ENCODE data around the gene PIK3C2A.
"Not testable (repeated sequence)": the region's sequence is repeated elsewhere in the genome, so short reads cannot be mapped to it uniquely, and the experiment has no call there.

PIK3C2A gene, protein sequence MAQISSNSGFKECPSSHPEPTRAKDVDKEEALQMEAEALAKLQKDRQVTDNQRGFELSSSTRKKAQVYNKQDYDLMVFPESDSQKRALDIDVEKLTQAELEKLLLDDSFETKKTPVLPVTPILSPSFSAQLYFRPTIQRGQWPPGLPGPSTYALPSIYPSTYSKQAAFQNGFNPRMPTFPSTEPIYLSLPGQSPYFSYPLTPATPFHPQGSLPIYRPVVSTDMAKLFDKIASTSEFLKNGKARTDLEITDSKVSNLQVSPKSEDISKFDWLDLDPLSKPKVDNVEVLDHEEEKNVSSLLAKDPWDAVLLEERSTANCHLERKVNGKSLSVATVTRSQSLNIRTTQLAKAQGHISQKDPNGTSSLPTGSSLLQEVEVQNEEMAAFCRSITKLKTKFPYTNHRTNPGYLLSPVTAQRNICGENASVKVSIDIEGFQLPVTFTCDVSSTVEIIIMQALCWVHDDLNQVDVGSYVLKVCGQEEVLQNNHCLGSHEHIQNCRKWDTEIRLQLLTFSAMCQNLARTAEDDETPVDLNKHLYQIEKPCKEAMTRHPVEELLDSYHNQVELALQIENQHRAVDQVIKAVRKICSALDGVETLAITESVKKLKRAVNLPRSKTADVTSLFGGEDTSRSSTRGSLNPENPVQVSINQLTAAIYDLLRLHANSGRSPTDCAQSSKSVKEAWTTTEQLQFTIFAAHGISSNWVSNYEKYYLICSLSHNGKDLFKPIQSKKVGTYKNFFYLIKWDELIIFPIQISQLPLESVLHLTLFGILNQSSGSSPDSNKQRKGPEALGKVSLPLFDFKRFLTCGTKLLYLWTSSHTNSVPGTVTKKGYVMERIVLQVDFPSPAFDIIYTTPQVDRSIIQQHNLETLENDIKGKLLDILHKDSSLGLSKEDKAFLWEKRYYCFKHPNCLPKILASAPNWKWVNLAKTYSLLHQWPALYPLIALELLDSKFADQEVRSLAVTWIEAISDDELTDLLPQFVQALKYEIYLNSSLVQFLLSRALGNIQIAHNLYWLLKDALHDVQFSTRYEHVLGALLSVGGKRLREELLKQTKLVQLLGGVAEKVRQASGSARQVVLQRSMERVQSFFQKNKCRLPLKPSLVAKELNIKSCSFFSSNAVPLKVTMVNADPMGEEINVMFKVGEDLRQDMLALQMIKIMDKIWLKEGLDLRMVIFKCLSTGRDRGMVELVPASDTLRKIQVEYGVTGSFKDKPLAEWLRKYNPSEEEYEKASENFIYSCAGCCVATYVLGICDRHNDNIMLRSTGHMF (N-terminal part only)

DNA sequence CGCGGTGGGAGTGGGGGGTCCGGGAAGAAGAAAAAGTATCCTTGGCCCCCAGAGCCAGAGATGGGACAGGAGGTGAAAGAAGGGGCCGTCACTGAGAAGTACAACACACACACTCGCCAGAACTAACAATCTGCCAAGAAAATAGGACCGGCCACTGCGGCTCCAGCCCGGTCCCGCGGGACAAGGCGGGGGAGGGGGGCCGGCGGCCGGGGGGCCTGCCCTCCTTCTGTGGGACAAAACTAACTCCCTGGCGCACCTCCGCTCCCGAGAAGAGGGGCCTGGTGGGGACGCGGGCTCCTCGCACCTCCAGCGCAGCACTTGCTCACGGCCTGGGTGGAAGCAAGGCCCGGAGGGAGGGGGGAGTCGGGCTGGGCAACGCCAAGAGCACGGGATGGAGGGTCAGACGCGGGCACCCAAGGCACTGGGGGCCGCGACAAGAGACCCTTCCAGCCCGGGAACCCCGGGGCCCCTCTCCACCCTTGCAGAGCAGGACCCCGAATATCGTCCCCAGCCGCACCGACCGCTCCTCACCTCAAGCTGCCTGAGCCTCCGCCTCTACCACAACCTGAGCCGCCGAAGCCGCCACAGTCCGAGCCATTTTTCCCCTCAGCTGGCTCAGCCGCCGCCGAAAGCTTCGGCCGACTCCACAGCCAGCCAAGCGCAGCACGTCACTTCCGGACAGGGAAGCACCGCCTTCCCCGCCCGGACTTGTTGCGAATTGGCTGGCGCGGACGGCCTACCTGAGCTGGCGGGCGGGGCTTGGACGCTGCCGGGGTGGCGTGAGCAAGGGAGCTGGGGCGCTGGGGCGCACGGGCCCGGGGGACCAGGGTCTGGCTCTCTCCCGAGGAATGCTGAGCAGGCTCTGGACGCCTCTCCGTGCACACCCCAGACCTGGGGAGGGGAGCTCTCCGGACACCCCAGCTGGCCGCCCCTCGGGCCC lies at the start of gene PIK3C2A:
Gene PIK3C2A, minus strand, starts transcription at position 670 of the 940 bp plus-strand sequence. CDS start 38,245 bp downstream, outside the sequence.
- peak; percentile 88 to 90 (median 90) for DNase-seq (ENCODE audit: low read depth in 3 of 3)

DNA sequence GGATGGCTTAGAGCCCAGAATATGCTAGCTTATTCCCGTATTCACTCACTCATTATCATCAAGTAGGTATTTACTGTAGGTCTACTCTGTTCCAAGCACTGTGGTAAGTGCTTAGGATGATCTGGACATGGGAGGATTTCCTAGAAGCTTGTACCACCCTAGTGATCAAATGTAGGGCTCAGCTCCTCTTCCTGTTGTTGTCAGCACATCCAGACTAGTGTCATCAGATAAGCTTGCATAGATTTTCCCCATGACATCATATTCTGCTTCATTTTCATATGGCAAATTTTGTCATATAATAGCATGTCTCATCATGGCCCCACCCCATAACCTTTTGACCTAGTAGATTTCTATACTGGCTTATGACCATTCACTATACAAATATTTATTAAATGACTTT lies 49.4 kb upstream of the PIK3C2A start:
- no peak for DNase-seq (ENCODE audit: low read depth in 3 of 3)

DNA sequence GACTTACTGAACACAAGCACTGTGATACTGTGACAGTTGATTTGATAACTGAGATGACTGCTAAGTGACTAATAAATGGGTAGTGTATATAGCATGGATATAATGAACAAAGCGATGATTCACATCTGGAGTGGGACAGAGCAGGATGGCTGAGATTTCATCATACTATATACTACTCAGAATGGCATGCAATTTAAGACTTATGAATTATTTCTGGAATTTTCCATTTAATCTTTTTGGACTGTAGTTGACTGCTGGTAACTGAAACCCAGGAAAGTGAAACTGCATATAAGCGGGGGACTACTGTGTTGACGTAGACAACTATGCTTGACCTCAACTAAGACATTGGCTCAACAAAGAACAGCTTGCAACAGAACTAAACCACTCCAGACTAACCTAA lies 48.7 kb upstream of the PIK3C2A start:
- no peak for DNase-seq (ENCODE audit: low read depth in 3 of 3)

DNA sequence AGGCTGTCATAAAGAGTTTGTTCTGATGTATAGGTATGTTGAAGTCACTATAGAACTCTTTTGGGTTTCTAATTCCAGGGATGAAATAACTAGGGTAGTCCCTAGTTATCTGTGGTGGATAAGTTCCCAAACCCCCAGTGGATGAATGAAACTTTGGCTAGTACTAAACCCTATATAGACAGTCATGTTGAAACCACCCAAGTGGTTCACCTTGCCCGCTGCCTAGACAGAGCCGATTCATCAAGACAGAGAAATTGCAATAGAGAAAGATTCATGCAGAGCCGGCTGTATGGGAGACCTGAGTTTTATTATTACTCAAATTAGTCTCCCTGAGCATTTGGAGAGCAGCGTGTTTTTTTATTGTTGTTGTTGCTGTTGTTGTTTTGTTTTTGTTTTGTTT lies 44.9 kb upstream of the PIK3C2A start:
- DNase-seq (ENCODE audit: low read depth in 3 of 3), result no peak

DNA sequence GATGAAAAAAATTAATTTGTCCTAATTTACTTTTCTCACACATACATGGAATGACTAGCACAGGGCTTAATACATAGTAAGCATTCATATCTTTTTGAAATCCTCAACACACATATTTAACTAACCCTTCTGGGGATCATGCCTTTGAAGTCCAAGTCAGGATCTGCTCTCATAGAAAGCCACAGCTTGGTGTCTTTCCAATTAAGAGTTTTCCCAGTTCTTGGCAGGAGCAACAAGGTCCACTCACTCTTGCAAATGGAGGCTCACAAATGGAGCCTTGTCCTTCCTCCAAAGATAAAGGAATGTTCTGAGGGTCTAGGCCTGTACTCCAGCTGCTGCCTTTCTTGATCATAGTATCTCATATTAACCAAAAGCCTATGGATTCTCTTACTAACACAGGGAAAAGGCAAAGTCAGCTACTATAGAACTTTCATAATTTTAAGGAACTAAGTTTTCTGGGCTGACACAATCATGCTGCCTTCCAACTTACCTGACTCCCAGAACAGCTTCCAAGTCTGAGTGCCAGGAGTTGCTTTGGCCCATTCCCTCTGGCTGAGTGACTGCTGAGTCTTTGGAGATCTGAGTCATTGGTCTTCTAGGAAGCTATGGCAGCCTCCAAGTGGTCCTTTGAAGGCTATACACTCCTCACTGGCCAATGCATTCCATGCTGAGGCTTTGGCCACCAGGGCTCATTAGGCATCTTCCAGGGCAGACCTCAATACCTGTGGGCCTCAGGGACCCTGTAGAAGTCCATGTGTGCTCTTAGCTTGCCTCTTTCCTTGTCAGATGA lies 43.0 kb upstream of the PIK3C2A start:
- no peak for DNase-seq (ENCODE audit: low read depth in 3 of 3)

DNA sequence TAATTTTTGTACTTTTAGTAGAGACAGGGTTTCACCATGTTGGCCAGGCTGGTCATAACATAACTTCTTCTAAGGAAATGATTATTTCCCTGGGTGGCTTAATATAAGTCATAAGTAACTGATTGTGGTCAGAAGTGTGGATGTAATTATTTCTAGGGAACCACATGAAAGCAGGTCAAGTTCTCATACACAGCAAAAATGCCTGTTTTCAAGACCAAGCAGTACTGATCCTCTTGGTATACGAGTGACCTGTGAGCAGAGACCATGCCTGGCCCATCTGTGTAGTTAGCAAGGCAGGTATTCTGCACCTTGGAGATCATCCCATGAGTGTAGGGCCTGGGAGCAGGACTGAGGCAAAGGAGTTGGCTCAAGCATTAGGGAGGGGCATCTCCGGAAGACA lies 36.3 kb upstream of the PIK3C2A start:
- DNase-seq (ENCODE audit: low read depth in 3 of 3), result no peak

DNA sequence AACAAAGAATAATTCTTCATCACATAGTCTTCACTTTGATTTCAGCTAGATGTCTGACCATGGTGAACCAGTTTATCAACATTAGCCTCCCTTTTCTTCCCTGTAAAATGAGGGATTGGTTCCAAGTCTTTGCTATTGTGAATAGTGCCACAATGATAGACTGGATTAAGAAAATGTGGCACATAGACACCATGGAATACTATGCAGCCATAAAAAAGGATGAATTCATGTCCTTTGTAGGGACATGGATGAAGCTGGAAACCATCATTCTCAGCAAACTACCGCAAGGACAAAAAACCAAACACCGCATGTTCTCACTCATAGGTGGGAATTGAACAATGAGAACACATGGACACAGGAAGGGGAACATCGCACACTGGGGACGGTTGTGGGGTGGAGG lies 35.2 kb upstream of the PIK3C2A start:
- DNase-seq (ENCODE audit: low read depth in 3 of 3), result not testable (repeated sequence)

DNA sequence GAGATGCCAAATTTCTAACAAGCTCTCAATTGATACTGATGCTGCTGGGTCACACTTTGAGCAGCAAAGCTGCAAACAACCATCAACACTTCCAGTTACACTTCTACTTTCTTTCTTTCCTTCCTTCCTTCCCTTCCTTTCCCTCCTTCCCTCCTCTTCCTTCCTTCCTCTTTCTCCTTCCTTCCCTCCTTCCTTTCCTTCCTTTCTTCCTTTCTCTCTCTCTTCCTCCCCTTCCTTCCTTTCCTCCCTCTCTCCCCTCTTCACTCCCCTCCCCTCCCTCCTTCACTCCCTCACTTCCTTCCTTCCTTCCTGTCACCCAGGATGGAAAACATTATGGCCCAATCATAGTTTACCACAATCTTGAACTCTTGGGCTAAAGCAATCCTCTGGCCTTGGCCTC lies 33.0 kb upstream of the PIK3C2A start:
- no peak for DNase-seq (ENCODE audit: low read depth in 3 of 3)

DNA sequence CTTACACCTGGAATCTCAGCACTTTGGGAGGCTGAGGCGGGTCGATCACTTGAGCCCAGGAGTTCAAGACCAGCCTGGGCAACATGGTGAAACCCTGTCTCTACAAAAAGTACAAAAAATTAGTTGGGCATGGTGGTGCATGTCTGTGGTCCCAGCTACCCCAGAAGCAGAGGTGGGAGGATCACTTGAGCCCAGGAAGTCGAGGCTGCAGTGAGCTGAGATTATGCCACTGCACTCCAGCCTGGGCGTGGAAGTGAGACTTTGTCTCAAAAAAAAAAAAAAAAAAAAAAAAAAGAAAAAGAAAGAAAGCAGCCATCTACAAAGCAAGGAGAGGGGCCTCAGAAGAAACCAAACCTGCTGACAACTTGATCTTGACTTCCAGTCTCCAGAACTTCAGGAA lies 32.1 kb upstream of the PIK3C2A start:
- DNase-seq (ENCODE audit: low read depth in 3 of 3), result not testable (repeated sequence)

DNA sequence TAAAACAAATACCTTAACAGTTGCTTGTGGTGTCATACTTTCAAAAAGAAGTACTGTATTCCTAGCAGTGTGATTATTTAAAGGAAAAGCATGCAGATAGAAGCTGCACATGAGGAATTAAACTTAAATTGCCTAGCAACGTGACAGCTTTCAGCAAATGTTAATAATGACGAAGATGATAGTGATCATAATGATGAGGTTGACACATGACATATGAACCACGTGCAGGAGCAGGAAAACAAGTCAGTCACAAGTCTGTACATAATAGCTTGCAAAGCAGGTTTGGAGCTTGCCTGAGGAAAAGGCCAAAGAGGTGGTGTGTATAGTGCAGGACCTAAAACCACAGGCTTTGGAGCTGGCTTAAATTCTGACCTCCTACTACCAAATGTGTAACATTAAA lies 30.6 kb upstream of the PIK3C2A start:
- DNase-seq (ENCODE audit: low read depth in 3 of 3), result no peak

DNA sequence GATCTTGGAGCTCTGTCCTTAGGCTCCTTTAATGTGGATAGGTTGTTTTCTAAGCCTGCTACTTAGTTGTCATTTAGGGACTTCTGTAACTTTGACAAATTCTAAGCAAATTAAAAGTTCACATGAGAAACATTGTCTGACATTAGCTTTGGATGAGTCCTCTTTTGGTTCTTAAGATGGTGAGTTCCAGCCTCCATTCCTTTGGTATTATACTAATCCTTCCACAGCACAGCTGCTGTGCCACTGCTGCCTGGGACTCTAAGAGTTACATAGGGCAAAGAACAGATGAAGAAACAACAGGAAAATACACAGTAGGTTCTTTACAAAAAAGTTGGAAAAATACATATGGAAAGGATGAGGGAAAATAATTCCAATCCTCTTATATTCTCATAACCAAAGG lies 25.3 kb upstream of the PIK3C2A start:
- DNase-seq (ENCODE audit: low read depth in 3 of 3), result no peak

DNA sequence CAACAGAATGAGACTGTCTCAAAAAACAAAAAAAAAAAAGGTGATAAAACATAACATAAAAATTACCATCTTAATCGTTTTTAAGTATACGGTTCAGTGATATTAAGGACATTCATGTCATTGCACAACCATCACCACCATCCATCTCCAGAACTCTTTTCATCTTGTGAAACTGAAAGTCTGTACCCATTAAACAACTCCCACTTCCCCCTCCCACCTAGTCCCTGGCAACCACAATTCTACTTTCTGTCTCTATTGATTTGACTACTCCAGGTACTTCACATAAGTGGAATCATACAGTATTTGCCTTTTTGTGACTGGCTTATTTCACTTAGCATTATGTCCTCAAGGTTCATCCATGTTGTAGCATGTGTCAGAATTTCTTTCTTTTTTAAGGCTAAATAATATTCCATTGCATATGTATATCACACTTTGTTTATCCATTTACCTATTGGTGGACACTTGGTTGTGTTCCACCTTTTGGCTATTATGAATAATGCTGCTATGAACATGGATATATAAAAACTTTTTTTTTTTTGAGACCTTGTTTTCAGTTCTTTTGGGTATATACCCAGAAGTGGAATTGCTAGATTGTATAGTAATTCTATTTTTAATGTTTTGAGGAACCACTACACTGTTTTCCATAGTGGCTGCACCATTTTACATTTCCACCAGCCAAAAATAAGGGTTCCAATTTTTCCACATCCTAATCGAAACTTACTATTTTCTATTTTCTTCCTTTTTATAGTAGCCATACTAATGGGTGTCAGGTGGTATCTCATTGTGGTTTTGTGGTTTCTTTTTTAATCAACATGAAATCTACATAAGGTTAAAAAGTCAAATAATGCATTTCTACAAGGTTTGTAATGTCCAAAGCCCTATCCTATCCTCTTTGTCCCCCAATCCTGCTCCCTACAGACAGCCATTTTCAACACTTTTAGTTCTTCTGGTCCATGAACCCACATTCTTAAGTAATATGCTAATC lies 23.4 kb upstream of the PIK3C2A start:
- no peak for DNase-seq (ENCODE audit: low read depth in 3 of 3)

DNA sequence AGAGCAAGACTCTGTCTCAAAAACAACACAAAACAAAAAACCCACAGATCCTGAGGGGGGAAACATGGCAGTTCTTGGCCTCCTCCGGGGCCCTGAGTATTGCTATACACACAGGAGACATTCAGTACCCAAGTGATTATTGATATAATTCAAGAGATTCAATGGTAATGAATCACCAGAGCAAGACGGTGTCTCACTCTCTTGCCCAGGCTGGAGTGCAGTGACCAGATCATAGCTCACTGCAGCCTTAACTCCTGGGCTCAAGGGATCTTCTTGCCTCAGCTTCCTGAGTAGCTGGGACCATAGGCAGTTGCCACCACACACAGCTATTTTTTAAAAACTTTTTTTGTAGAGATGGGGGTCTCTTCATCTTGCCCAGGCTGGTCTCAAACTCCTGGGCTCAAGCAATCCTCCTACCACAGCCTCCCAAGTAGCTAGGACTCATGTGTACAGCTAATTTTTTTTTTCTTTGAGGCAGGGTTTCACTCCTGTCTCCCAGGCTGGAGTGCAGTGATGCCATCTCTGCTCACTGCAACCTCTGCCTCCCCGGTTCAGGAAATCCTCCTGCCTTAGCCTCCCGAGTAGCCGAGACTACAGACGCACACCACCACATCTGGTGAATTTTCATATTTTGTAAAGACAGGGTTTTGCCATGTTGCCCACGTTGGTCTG lies 21.8 kb upstream of the PIK3C2A start:
- no peak for DNase-seq (ENCODE audit: low read depth in 3 of 3)

DNA sequence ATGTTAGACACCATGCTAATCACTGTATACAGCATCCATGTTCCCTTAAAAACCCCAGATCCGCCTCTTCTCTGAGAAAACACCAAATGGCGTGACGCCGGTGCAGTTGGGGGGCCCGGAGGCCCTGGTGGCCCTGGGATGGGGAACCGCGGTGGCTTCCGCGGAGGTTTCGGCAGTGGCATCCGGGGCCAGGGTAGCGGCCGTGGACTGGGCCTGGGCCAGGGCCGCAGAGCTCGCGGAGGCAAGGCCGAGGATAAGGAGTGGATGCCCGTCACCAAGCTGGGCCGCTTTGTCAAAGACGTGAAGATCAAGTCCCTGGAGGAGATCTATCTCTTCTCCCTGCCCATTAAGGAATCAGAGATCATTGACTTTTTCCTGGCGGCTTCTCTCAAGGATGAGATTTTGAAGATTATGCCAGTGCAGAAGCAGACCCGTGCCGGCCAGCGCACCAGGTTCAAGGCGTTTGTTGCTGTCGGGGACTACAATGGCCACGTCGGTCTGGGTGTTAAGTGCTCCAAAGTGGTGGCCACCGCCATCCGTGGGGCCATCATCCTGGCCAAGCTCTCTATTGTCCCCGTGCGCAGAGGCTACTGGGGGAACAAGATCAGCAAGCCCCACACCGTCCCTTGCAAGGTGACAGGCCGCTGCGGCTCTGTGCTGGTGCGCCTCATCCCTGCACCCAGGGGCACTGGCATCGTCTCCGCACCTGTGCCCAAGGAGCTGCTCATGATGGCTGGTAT lies 20.6 kb upstream of the PIK3C2A start:
- not testable (repeated sequence) for DNase-seq (ENCODE audit: low read depth in 3 of 3)

DNA sequence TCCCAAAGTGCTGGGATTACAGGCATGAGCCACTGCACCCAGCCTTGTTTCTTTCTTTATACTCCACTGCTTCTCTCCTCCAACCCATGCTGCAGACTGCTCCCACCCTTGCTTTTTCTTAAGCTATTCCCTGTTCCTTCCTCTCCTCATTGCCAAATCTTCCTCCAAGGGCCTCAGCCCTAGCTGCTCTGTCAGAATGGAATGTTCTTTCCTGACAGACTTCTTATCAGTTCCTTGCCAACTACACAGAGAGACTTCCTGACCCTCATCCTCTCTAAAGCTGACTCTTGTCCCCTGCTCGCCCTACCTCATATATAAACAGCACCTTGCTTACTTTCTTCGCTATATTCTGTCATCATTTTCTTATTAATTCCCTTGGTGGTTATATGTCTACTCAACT lies 16.9 kb upstream of the PIK3C2A start:
- no peak for DNase-seq (ENCODE audit: low read depth in 3 of 3)

DNA sequence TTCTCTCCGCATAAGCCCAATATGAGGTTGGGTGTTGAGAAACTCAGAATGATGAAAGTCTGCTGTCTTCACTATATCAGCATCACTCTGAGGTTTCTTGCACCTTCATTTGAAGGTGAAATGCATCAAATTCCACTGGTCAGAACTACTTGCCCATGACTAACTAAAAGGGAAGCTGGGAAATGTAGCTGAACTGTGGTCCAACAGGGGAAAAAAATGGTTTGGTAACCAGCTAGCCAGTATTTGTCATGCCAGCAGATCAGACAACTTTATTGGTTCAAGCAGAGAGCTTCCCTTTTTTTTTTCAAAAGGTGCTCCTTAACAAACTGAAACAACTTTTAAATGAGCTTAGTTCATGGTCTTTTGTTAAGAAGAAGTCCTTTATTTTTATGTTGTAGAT lies 14.2 kb upstream of the PIK3C2A start:
- DNase-seq (ENCODE audit: low read depth in 3 of 3), result no peak

DNA sequence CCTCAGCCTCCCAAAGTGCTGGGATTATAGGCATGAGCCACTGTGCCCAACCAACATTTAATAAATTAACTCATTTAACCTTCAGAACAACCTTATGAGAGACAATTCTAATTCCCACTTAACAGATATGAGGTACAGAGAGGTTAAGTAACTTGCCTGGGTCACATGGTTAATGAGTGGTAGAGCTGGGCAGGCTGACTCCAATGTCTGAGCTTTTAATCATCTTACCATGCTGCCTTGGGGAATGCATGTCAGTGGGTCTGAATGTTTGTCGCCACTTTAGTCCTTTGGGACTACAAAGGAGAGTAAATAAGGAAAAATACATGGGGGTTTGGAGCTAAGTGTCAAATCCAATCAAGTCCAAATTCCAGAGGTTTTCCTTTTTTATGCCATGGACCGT lies 11.2 kb upstream of the PIK3C2A start:
- DNase-seq (ENCODE audit: low read depth in 3 of 3), result no peak

DNA sequence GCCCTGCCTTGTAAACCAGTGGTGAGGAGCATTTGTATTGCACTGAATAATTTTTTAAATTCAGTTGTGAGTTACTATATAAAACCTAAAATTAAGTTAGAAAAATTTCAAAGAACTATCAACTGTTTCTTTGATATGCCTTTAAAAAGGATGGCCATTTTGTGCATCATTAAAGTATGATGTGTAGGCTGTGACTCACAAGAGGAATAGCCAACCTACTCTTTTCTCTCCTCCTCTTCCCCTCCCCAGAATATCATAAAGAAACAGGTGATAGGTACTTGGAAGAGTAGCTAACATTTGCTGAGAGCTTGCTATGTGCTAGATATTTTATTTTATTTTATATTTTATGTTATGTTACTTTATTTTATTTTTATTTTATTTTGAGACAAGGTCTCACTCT lies 10.6 kb upstream of the PIK3C2A start:
- DNase-seq (ENCODE audit: low read depth in 3 of 3), result no peak
